OCI-LY3 (cell line): Measurements from ENCODE around the gene SDR9C7.

Experiments
- H2AFZ ChIP-seq: fragments of 200-600, 300-600 bp; shearing (Covaris generic); 2 replicates; pipeline ENCODE4 v1.6.0; 2014; ENCODE audit warnings: antibody characterized with exemption, low read depth, low read length
- H3K27ac ChIP-seq: fragments of 200-600, 300-600 bp; sonication (generic); 2 replicates; pipeline ENCODE4 v1.5.1; 2014; ENCODE audit warnings: mild to moderate bottlenecking, low read length, moderate library complexity, mixed read lengths
- H3K27me3 ChIP-seq: fragments of 200-600, 300-600 bp; sonication (generic); 2 replicates; pipeline ENCODE4 v1.6.1; 2014; ENCODE audit warnings: low read depth, low read length, mixed read lengths
- H3K36me3 ChIP-seq: fragments of 200-600, 300-600 bp; sonication (generic); replicated peaks from 2 replicates; pipeline ENCODE3; 2014; ENCODE audit warnings: low read depth, low read length, mixed read lengths
- H3K4me1 ChIP-seq: fragments of 300-600, 200-600 bp; sonication (generic); 2 replicates; pipeline ENCODE4 v1.6.1; 2014; ENCODE audit warnings: low read length, mixed read lengths
- H3K4me2 ChIP-seq: fragments of 200-600, 300-600 bp; sonication (generic); 2 replicates; pipeline ENCODE4 v1.6.1; 2014; ENCODE audit warnings: low read length, mixed read lengths
- H3K4me3 ChIP-seq: fragments of 300-600, 200-600 bp; sonication (generic); 2 replicates; pipeline ENCODE4 v1.5.1; 2014; ENCODE audit warnings: antibody characterized with exemption, mild to moderate bottlenecking, low read length, moderate library complexity
- H3K79me2 ChIP-seq: fragments of 300-600, 200-600 bp; shearing (Covaris generic); 2 replicates; pipeline ENCODE4 v1.6.1; 2014; ENCODE audit warnings: mild to moderate bottlenecking, low read length, mixed read lengths
- H3K9ac ChIP-seq: fragments of 300-600, 200-600 bp; shearing (Covaris generic); 2 replicates; pipeline ENCODE4 v1.6.0; 2014; ENCODE audit warnings: mild to moderate bottlenecking, low read length, moderate library complexity
- H3K9me3 ChIP-seq: fragments of 200-600, 300-600 bp; shearing (Covaris generic); 2 replicates; pipeline ENCODE4 v1.6.1; 2014; ENCODE audit warnings: low read length, mixed read lengths; ENCODE audit not compliant: insufficient read depth
- H4K20me1 ChIP-seq: fragments of 200-600, 300-600 bp; sonication (generic); 2 replicates; pipeline ENCODE4 v1.6.1; 2016; ENCODE audit warnings: low read length, mixed read lengths; ENCODE audit not compliant: insufficient read depth
- EZH2phosphoT487 ChIP-seq: fragments of 200-600 bp; shearing (Covaris generic); IDR thresholded peaks from 2 replicates; pipeline ENCODE4 v1.6.1; 2018; ENCODE audit warnings: antibody characterized with exemption, mixed run types, low read depth
- TF ChIP-seq, protein P1 (sequence below): fragments of 200-600, 300-600 bp; sonication (generic); IDR thresholded peaks from 2 replicates; pipeline ENCODE4 v1.5.1; 2014; ENCODE audit warnings: antibody characterized with exemption, low read length, low read depth

The SDR9C7 gene

DNA sequence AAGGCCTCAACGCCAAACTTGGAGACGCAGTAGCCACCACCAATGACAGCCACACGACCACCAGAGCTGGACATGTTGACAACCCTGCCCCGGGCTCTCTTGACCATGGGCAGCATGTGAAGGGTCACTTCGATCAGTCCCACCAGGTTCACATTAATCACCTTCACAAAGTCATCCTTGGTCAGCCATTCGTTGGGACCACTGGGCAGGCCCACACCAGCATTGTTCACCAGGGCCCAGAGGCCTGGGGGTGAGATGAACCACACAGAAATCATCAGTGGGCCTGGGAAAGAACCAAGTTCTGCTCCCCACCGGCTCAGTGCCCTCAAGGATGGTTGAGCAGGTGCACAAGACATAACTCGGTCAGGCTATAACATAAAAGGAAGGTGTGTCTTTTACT is 4.0 kb downstream of the SDR9C7 start:
- no peaks in the 10 kb centered on the region for H3K9me3 ChIP-seq

DNA sequence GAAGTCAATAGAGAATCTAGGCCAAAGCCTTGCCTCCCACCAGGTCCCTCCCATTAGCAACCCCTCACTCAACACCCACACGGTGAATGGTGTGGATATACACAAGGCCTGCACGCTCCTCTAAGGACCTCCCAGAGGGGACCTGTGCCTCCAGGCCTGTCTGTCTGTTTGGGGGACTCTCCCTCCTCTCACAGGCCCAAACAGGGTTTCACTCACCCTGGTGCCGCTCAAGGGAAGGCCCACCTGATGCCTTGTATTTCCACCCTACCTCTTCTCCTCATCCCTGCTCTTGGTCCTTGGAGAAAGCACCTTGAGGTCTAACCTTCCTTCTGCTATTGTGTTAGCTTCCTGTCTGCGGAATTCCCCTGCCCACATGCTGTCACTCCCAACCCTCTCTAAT is 4.4 kb downstream of the SDR9C7 start:
- no peak overlapping the region for H3K9ac ChIP-seq
- 0 out of 2 replicates have a peak, but pooled peaks cover 5% of the 10 kb centered on the region for H3K27me3 ChIP-seq

More for the DNA sequence above, 4.0 kb downstream of the SDR9C7 start:
- Histone ChIP-seq H3K4me1 (peaks cover 4% of the 10 kb centered on the region; the same call in 1 of the 2 replicates), H2AFZ (no peak overlapping the region), H4K20me1 (no peaks in the 10 kb centered on the region), H3K27ac (no peak overlapping the region), H3K4me3 (no peak overlapping the region), H3K27me3 (0 out of 2 replicates have a peak, but pooled peaks cover 5% of the 10 kb centered on the region), H3K79me2 (no peaks in the 10 kb centered on the region), H3K9ac (no peak overlapping the region), H3K4me2 (no peak overlapping the region), H3K36me3 (no peaks in the 10 kb centered on the region)
- TF ChIP-seq, protein P1, sequence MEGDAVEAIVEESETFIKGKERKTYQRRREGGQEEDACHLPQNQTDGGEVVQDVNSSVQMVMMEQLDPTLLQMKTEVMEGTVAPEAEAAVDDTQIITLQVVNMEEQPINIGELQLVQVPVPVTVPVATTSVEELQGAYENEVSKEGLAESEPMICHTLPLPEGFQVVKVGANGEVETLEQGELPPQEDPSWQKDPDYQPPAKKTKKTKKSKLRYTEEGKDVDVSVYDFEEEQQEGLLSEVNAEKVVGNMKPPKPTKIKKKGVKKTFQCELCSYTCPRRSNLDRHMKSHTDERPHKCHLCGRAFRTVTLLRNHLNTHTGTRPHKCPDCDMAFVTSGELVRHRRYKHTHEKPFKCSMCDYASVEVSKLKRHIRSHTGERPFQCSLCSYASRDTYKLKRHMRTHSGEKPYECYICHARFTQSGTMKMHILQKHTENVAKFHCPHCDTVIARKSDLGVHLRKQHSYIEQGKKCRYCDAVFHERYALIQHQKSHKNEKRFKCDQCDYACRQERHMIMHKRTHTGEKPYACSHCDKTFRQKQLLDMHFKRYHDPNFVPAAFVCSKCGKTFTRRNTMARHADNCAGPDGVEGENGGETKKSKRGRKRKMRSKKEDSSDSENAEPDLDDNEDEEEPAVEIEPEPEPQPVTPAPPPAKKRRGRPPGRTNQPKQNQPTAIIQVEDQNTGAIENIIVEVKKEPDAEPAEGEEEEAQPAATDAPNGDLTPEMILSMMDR, result no peak
- no peak for TF ChIP-seq EZH2phosphoT487

DNA sequence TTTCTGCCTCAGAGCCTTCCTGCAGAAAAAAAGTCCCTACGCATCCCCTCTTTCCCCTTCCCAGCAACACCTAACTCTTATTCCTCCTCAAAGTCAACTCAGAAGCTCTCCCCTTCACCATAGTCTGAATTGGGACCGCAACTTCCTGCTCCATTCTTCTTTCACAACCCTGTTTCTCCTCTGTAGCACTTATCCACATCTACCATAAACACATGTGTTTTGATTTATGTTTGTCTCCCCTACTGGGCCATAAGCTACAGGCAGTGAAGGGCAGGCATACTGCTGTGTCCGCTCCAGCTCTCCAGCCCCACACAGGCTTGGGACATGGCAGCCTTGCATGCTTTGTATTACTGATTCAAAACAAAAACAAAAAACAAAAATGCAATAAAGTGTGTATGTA is 5.9 kb downstream of the SDR9C7 start:
- no peak overlapping the region for H3K9ac ChIP-seq
- no peaks in the 10 kb centered on the region for H3K9me3 ChIP-seq
- H3K27ac ChIP-seq, result no peak overlapping the region
- no peaks in the 10 kb centered on the region for H4K20me1 ChIP-seq
- H3K36me3 ChIP-seq, result no peaks in the 10 kb centered on the region
- no peak for TF ChIP-seq EZH2phosphoT487
- TF ChIP-seq, protein P1, result no peak
- no peak overlapping the region for H3K4me2 ChIP-seq
- H2AFZ ChIP-seq, result no peak overlapping the region
- H3K4me3 ChIP-seq, result no peak overlapping the region
- no peaks in the 10 kb centered on the region for H3K79me2 ChIP-seq
- H3K27me3 ChIP-seq, result 0 out of 2 replicates have a peak, but pooled peaks cover 5% of the 10 kb centered on the region
- peaks cover 4% of the 10 kb centered on the region; the same call in 1 of the 2 replicates for H3K4me1 ChIP-seq

More for the DNA sequence above, 4.4 kb downstream of the SDR9C7 start:
- Histone ChIP-seq H3K79me2 (no peaks in the 10 kb centered on the region), H3K36me3 (no peaks in the 10 kb centered on the region), H2AFZ (no peak overlapping the region), H3K4me1 (peaks cover 4% of the 10 kb centered on the region; the same call in 1 of the 2 replicates), H3K27ac (no peak overlapping the region), H3K9me3 (no peaks in the 10 kb centered on the region), H3K4me2 (no peak overlapping the region), H4K20me1 (no peaks in the 10 kb centered on the region), H3K4me3 (no peak overlapping the region)
- TF ChIP-seq EZH2phosphoT487, result no peak
- TF ChIP-seq, protein P1, result no peak

DNA sequence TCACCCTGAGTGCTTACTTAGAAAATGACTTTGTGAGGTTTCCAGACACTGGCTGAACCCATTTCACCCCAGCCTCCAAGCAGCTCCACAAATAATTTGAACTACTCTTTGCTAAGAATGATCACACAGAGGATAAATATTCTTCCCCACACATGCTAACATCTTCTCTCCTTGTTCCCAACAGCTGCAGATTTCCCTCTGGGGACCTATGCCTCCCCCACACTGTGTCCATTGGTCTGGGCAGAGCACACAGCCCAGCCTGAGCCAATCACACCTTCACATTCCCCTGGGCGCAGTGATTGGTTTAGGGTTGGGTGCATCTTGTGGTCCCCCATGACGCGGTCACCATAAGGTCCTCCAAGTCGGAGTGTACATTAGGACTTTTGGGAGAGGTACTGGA is 6.9 kb downstream of the SDR9C7 start:
- Histone ChIP-seq H3K4me1 (peaks cover 4% of the 10 kb centered on the region; the same call in 1 of the 2 replicates), H3K9me3 (no peaks in the 10 kb centered on the region), H3K4me3 (no peak overlapping the region), H3K27me3 (0 out of 2 replicates have a peak, but pooled peaks cover 5% of the 10 kb centered on the region), H4K20me1 (no peaks in the 10 kb centered on the region), H3K79me2 (no peaks in the 10 kb centered on the region), H3K4me2 (no peak overlapping the region), H3K27ac (no peak overlapping the region), H3K36me3 (no peaks in the 10 kb centered on the region), H2AFZ (no peak overlapping the region), H3K9ac (no peak overlapping the region)
- TF ChIP-seq, protein P1, result no peak
- no peak for TF ChIP-seq EZH2phosphoT487
